GM03348 (cell line): ENCODE measurements around the gene RPL38.
A peak's percentile ranks its signal among the peaks of the same experiment; 100 is the strongest.

Experiments used
- DNase-seq: peaks from one replicate; pipeline ENCODE4 v3.0.0; 2012; ENCODE audit warnings: low spot score

The RPL38 gene

GRCh38 chr17:74211141-74211911 lies 7.8 kb downstream of the RPL38 start:
- DNase-seq, result no peak

DNA sequence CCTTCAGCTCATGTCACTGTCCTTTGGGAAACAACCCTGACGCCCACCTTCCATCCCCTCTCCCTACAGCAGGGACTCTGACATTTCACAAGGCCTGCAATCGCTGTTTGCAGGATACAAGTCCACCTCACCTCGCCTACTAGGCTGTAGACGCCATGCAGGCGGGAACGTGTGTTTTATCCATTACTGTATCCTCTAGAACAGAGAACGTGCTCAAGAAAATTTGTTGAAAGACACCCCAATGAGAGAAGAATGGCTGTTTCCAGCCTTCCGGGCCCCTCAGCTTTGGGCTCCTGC lies 8.4 kb downstream of the RPL38 start:
- DNase-seq, result no peak

DNA sequence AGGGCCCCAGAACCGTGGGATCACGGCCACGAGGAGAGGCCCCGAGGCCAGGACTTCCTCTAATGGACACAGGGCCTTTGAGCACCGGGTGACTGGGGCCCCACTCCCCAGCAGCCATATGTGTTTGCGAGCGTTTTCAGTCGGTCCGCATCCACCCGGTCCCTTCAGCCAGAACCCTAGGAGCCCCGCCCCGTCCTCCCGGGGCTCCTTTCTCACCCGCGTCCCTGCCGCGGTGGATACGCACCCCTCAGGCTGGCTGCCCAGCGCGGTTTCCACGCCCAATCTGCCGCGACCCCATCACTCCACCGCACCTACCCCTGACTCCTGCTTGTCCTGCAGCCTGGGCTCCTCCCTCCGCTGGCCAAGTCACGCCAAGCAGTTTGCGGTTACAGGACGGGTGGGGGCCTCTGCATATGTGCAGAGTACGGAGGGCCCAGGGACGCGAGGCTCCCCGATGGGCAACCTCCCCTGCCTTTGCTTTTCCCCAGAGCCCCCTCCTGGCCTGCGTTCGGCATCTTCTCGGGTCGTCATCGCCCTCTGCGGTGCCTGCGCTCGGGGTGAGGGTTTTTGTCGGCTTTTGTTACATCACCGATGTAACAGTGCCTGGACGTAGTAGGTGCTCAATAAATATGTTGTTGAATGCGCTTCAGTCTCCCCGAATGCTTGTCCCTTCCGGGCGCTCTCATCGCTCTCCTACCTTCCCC lies 8.9 kb downstream of the RPL38 start:
- peak; percentile 51 for DNase-seq

DNA sequence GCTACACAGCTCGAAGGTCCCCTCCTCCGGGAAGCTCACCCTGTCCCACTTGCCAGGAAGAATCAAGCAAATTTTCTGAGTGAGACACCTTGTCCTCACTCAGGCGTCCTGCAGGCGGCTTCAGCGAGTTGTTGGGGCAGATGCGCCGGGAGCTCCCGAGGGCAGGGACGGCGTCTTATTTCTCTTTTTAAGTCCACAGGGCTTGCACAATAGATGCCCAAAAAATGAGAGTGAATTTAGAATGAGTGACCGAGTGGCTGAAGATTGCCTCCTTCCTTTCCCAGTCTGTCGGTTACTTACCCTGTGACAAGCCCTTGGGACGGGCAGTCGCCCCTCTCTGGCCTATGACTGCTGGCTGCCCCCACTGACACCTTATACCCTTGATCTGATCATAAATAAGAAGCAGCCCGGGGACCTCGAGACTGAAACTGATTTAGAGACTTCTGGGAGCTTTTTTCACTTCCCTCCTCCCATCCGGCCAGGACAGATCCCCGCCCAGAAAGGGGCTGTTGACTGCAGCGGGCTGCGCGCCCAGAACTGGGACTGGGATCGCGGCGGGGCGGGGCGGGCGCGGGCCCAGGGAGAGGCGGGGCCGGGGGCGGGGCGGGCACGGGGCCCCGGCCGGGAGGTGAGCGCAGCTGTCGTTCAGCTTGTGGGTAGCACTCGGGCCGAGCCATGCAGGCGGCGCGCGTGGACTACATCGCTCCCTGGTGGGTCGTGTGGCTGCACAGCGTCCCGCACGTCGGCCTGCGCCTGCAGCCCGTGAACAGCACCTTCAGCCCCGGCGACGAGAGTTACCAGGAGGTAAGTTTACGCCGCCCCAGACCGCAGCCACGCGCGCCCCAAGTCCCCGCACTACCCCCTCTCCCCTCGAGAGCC lies 9.7 kb downstream of the RPL38 start, which contains the start of gene TTYH2:
Gene TTYH2 (plus strand): TSS at position 659 of the 879 bp plus-strand sequence. CDS start 17 bp downstream, at position 676.
- DNase-seq, result peak; percentile 96

DNA sequence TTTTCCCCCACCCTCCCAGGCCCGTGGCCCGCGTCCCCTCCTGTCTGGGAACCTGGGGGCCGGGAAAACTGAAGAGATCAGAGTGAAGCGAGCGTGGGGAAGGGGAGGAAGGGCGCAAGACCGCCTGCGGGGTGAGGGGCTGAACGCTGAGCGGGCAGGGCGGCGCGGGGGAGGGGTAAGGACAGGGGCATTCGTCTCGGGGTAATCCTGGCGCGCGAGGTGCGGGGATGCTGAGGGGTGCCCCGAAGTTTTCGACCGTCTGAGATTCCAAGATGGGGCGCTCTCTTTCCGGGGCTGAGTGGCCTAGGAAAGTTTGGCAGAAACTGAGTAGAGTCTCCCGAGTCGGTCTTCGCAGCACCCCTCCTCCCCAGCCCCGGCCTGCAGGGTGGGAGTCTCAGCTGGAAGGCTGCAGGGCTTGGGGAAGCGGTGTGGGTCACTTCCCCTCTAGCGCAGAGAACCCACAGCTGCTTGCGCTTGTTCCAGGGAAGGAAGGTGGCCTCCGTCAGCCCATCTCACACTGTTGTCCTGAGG lies 10.4 kb downstream of the RPL38 start:
- DNase-seq, result no peak

- DNase-seq, result no peak
These were observed 11.2 kb downstream of the RPL38 start for GRCh38 chr17:74214484-74215341.

- DNase-seq, result no peak
These were observed 11.9 kb downstream of the RPL38 start for GRCh38 chr17:74215342-74215727.

DNA sequence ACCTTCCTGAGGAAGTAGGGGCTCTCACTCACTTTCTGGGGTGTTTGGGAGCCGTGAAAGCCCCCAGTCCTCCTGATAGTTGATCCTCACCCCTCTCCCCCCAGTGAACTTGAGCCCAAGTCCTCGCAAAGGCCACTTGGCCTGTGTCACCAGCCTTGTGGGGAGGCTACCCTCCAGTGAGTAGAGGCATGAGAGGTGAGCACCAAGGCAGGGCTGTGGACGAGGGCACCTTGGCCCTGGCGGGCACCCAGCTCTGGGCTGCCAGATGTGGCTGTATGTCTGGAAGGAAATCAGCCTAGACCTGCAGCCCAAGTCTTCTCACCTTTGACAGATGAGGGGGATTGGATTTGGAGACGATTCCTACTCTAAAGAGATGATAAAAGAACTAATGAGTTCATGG lies 13.0 kb downstream of the RPL38 start:
- DNase-seq, result no peak

GRCh38 chr17:74217037-74217730 lies 13.7 kb downstream of the RPL38 start:
- no peak for DNase-seq

GRCh38 chr17:74217888-74218287 lies 14.4 kb downstream of the RPL38 start:
- DNase-seq, result no peak

GRCh38 chr17:74218436-74218835 lies 15.0 kb downstream of the RPL38 start:
- no peak for DNase-seq

DNA sequence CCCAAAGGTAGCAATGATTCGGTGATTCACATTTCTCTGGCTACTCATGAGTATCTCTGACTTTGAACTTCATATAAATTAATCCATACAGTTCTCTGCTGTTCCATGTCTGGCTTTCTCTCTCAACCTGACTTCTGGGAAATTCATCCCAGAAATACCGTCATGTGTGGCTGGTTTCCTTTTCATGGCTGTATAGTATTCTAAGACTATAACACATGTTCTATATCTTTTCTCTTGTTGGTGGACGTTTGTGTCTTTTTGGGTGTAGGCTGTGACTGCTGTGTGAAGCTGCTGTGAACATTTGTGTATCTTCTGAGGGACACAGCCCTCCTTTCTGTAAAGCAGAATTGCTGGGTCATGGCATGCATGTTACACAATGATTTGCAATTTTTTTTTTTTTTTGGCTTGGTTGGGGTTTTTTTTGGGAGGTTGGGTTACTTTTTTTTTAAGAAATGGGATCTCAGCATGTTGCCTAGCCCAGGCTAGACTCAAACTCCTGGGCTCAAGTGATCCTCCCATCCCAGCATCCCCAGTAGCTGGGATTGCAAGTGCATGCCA lies 16.2 kb downstream of the RPL38 start:
- no peak for DNase-seq

DNA sequence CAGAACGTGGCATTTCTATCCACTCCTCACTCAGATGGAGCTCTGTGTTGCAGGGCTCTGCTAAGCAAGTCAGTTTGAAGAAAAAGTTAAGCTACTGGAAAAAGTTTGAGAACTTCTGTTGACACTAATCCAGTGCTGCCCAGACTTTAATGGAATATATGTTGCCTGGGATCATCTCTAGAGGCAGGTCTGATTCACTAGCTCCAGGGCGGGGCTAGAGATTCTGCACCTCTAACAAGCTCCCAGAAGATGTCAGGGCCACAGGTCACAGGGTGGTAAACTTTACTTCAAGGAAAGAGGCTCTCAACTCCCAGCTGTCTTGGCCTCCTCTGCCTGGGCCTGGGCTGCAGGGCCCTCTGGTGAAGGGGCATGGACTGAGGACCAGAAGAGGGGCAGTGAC lies 16.7 kb downstream of the RPL38 start:
- no peak for DNase-seq

DNA sequence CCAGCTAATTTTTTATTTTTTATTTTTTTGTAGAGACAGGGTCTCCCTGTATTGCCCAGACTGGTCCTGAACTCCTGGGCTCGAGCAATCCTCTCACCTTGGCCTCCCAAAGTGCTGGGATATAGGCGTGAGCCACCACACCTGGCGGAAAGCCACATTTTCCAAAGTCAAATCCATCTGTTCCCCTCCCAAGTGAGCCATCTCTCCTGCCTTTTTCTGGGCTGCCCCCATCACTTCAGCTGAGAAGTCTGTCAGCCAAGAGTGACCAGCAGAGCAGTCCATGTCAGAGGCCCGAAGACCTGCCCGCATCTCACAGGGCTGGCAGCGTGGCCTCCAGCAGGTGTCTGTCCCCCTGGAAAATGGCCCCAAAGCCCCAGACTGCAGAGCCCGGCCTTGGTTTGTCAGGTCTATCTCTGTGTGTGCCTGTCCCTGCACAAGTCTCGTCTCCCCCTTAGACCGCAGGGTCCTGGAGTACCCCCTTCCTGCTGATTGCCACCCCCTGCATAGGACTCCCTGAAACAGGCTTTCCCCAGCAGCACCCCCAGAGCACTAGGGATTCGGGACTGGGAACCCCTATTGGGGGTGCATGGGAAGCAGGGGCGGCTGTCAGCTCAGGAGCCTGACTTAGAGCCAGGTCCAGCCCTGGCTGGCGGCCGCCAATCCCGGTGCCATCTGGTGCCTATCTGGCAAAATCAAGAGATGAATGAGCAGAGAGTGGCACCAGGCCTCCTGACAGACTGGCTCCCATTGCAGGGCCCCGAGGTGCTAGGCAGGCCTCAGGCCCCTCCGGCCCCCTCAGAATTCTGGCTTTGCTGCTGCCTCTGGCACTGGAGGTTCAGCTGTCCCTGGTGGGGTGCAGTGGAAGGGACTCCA lies 17.7 kb downstream of the RPL38 start:
- no peak for DNase-seq

DNA sequence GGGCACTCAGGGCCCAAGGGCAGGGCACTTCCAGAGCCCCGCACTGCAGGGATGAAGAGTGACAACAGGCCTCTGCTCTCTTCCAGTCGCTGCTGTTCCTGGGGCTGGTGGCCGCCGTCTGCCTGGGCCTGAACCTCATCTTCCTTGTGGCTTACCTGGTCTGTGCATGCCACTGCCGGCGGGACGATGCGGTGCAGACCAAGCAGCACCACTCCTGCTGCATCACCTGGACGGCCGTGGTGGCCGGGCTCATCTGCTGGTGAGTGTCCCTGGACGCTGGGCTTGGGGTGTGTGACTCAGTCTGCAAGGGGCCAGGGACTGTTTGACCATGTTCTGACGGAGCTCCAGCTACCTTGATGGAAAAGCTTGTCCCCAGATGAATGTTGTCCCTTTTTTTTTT lies 18.9 kb downstream of the RPL38 start:
- DNase-seq, result no peak

- DNase-seq, result no peak
These were observed 20.4 kb downstream of the RPL38 start for GRCh38 chr17:74223901-74224300.

- no peak for DNase-seq
These were observed 21.7 kb downstream of the RPL38 start for GRCh38 chr17:74224959-74225725.

DNA sequence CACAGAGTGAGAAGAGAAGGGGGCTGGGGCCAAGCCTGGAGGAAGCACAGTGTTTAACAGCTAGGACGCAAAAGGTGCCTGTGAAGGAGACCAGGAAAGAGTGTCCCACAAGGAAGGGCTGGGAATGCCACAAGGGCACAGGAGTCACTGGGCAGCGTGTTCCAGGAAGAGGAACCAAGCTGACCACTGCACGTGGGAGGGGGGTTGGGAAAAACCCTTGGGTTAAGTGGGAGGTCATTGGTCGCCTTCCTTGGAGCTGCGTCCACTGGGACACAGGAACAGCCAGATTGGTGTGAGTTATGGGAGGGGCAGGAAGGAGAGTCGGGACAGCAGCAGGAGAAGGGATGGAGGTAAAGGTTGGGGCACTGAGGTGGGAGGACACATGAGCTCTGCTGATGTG lies 22.8 kb downstream of the RPL38 start:
- DNase-seq, result no peak
